ENCODE results near the gene NODAL.
A peak's percentile ranks its signal among the peaks of the same experiment; 100 is the strongest.

NODAL gene

DNA sequence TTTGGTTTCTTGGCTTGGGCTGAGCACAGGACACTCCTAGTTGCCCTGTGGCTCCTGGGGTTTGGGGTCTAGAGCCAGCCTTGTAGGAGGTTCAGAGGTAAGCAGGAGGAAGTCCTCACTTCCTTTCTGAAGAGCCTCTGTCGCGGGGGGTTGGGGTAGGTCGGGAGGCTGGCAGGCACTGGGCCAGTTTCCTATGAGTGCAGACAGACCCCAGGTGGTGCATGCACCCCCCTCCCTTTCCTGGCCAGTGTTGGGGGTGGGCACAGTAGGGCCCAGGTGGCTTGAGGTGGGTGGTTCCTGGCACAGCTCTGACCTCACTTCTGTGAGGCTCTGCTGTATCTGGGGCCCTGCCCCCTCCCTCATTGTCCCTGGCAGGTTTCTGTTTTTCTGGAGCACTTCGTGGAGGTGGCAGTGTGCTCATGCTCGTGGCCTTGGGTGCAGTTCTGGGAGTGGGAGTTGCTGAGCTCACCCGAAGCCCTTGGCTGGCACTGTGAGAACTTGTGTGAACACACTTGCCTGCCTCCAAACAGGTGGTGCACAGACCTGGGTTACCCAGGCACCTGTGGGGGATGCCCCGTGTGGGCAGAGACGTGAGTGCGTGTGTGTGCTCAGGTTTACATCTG is 38.9 kb upstream of the NODAL start:
- no peak overlapping the region for H3K4me3 ChIP-seq (ENCODE audit: insufficient read length, low read depth)
- H3K36me3 ChIP-seq (ENCODE audit: insufficient read depth, insufficient read length, low read length): peaks cover 8% of the 10 kb centered on the region
- peak overlapping the region; percentile 86 for H3K9ac ChIP-seq (ENCODE audit: insufficient read length, low read depth)
- H3K9me3 ChIP-seq (ENCODE audit: insufficient read depth, low read length): no peaks in the 10 kb centered on the region
- H3K27me3 ChIP-seq (ENCODE audit: insufficient read depth, insufficient read length): no peaks in the 10 kb centered on the region
- TF ChIP-seq SUZ12 (IDR thresholded peaks at IDR 0.05; ENCODE audit: extremely low read depth, insufficient read depth, insufficient read length) (no peak), ZNF274 (IDR thresholded peaks at IDR 0.05; ENCODE audit: low read depth, low read length) (no peak), YY1 (IDR thresholded peaks at IDR 0.05; ENCODE audit: insufficient read depth, insufficient read length) (no peak)
- DNase-seq (ENCODE audit: low read depth, low spot score): no peak
- peaks cover 9% of the 10 kb centered on the region for H3K4me1 ChIP-seq (ENCODE audit: insufficient read depth, insufficient read length)

DNA sequence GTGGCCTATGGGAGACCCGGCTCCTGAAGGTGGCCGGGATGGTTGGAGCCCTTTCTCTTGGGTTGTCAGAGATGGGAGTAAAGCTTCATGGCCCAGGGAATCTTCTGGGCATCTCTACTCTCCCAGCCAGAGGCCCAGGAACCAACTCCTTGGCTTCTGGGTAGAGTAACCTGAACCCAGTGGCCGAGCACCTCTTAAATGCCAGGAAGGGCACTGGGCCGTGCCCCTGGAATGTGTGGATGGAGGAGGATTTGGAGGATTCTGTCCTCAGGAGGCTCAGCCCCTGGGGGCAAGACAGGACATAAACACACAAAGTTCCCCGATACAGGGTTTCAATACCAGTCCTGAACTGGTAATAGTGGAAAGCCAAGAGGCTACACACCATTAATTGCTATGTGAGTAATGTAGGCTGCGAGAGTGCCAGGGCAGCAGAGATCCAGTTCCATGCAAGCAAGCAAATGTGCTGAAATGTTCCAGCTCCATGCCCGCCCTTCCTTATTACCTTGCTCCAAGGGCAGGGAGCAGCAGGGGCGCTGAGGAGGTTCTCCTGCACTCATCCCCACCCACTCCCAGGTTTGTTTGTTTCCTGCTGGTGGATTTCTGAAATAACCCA is 38.3 kb upstream of the NODAL start:
- Histone ChIP-seq H3K9me3 (ENCODE audit: insufficient read depth, low read length) (no peaks in the 10 kb centered on the region), H3K9ac (ENCODE audit: insufficient read length, low read depth) (peak overlapping the region; percentile 86), H3K36me3 (ENCODE audit: insufficient read depth, insufficient read length, low read length) (peaks cover 8% of the 10 kb centered on the region), H3K4me1 (ENCODE audit: insufficient read depth, insufficient read length) (peaks cover 9% of the 10 kb centered on the region), H3K27me3 (ENCODE audit: insufficient read depth, insufficient read length) (no peaks in the 10 kb centered on the region), H3K4me3 (ENCODE audit: insufficient read length, low read depth) (peak overlapping the region; percentile 72)
- no peak for TF ChIP-seq YY1 (IDR thresholded peaks at IDR 0.05; ENCODE audit: insufficient read depth, insufficient read length)
- TF ChIP-seq SUZ12 (IDR thresholded peaks at IDR 0.05; ENCODE audit: extremely low read depth, insufficient read depth, insufficient read length): no peak
- TF ChIP-seq ZNF274 (IDR thresholded peaks at IDR 0.05; ENCODE audit: low read depth, low read length): no peak
- DNase-seq (ENCODE audit: low read depth, low spot score): no peak

DNA sequence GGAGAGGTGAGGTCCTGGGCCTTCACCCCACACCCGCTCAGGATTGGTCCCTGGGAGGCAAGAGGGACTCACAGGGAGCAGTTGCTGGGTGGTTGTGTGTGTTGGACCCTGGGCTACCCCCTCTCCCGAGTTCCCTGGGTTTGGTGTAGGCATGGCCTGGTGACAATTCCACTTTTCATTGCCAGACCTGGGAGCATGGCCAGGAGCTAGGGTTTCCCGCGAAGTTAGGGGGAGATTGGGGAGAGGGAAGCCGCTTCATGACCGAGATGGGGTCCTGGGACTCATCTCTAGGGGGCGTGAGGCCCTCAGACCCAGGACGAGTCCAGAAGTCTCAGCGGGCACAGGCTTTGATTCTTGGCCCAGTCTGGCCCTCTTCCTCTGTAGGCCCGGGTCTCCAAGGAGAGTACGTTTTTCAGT is 37.7 kb upstream of the NODAL start:
- peaks cover 9% of the 10 kb centered on the region for H3K4me1 ChIP-seq (ENCODE audit: insufficient read depth, insufficient read length)
- no peaks in the 10 kb centered on the region for H3K9me3 ChIP-seq (ENCODE audit: insufficient read depth, low read length)
- peaks cover 8% of the 10 kb centered on the region for H3K36me3 ChIP-seq (ENCODE audit: insufficient read depth, insufficient read length, low read length)
- H3K4me3 ChIP-seq (ENCODE audit: insufficient read length, low read depth): peak overlapping the region; percentile 72
- DNase-seq (ENCODE audit: low read depth, low spot score): no peak
- no peak for TF ChIP-seq SUZ12 (IDR thresholded peaks at IDR 0.05; ENCODE audit: extremely low read depth, insufficient read depth, insufficient read length)
- TF ChIP-seq YY1 (IDR thresholded peaks at IDR 0.05; ENCODE audit: insufficient read depth, insufficient read length): no peak
- no peak for TF ChIP-seq ZNF274 (IDR thresholded peaks at IDR 0.05; ENCODE audit: low read depth, low read length)
- no peaks in the 10 kb centered on the region for H3K27me3 ChIP-seq (ENCODE audit: insufficient read depth, insufficient read length)
- peak overlapping the region; percentile 86 for H3K9ac ChIP-seq (ENCODE audit: insufficient read length, low read depth)

DNA sequence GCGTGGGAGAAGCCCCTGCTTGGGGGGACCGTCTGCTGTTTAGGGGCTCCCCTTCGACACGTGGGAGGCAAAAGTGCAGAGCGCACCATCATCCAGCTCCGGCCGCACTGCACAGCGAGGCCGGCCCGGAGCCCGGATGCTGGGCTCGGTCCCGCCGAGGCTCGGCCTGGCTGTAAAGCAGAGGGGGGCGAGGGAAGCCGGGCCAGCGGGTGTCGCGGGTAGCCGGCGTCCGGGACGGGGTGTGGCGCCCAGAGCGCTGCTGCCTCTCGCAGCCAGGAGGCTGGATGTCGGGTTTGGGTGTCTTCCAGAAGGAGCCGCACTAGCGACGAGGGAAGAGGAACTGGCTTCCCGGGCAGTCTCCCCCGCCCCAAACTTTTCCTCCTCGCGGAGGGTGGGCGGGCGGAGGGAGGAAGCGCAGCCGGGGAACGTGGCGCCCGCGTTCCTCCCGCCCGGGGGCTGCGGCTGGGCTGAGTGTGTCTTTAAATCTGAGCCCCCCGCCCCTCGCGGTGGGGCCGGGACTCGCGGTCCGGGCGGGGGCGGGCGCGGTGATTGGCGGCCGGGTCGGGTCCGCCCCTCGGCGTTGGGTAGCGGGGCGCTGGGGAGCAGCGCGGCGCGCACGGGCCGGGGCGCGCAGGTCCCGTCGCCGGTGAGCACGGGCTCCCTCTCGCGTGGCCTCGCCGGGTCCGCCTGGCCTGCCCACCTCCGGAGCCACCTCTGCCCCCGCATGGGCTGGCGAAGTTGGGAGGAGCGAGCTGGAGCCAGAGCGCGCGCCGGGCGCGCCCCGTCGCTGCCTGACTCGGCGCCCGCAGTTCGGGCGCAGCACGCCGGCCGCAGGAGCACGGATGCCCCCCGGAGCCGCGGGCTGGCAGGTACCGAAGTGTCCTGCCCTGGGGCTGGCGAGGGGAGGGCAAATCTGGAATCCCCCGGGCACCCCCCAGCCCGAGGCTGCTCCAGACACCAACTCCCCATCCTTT is 37.0 kb upstream of the NODAL start, which contains the start of gene PALD1:
Gene PALD1 (plus strand): TSS at position 577 of the 974 bp plus-strand sequence. CDS start 47,185 bp downstream, outside the sequence.
- no peaks in the 10 kb centered on the region for H3K27me3 ChIP-seq (ENCODE audit: insufficient read depth, insufficient read length)
- DNase-seq (ENCODE audit: low read depth, low spot score): no peak

DNA sequence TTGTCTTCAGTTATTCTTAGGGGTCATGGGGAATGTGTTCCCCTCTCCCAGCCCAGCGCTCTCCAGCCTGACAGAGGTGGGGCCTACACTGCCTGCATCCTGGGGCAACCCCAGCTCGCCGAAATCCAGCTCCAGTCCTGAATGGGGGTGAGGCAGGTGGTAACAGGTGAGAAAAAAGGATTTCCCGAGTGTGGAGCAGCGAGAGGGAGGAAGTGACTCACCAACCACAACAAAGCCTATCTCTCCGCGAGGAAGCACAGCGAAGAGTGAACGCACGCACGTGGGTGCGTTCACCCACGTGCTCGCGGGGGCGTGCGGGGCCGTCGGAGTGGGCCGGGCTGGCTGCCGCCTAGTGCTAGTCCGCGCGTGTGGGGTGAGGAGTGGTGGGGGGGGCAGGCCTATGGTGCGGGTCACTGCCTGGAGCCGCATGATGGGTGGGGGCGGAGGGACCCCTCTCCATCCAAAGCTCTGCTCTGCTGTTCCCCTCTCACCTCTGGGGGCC is 36.2 kb upstream of the NODAL start:
- Histone ChIP-seq H3K4me1 (ENCODE audit: insufficient read depth, insufficient read length) (peaks cover 9% of the 10 kb centered on the region), H3K27me3 (ENCODE audit: insufficient read depth, insufficient read length) (no peaks in the 10 kb centered on the region), H3K9ac (ENCODE audit: insufficient read length, low read depth) (peak overlapping the region; percentile 76), H3K9me3 (ENCODE audit: insufficient read depth, low read length) (no peaks in the 10 kb centered on the region), H3K36me3 (ENCODE audit: insufficient read depth, insufficient read length, low read length) (peaks cover 5% of the 10 kb centered on the region), H3K4me3 (ENCODE audit: insufficient read length, low read depth) (peak overlapping the region; percentile 72)
- no peak for DNase-seq (ENCODE audit: low read depth, low spot score)
- TF ChIP-seq YY1 (IDR thresholded peaks at IDR 0.05; ENCODE audit: insufficient read depth, insufficient read length) (no peak), SUZ12 (IDR thresholded peaks at IDR 0.05; ENCODE audit: extremely low read depth, insufficient read depth, insufficient read length) (no peak), ZNF274 (IDR thresholded peaks at IDR 0.05; ENCODE audit: low read depth, low read length) (no peak)

More for the DNA sequence above, 37.0 kb upstream of the NODAL start, which contains the start of gene PALD1:
- peaks cover 8% of the 10 kb centered on the region for H3K36me3 ChIP-seq (ENCODE audit: insufficient read depth, insufficient read length, low read length)
- no peaks in the 10 kb centered on the region for H3K9me3 ChIP-seq (ENCODE audit: insufficient read depth, low read length)
- peak within 1 kb of the TSS; percentile 72 for H3K4me3 ChIP-seq (ENCODE audit: insufficient read length, low read depth)
- TF ChIP-seq YY1 (IDR thresholded peaks at IDR 0.05; ENCODE audit: insufficient read depth, insufficient read length) (no peak), SUZ12 (IDR thresholded peaks at IDR 0.05; ENCODE audit: extremely low read depth, insufficient read depth, insufficient read length) (no peak), ZNF274 (IDR thresholded peaks at IDR 0.05; ENCODE audit: low read depth, low read length) (no peak)
- peaks cover 9% of the 10 kb centered on the region for H3K4me1 ChIP-seq (ENCODE audit: insufficient read depth, insufficient read length)
- H3K9ac ChIP-seq (ENCODE audit: insufficient read length, low read depth): peak within 1 kb of the TSS; percentile 86

DNA sequence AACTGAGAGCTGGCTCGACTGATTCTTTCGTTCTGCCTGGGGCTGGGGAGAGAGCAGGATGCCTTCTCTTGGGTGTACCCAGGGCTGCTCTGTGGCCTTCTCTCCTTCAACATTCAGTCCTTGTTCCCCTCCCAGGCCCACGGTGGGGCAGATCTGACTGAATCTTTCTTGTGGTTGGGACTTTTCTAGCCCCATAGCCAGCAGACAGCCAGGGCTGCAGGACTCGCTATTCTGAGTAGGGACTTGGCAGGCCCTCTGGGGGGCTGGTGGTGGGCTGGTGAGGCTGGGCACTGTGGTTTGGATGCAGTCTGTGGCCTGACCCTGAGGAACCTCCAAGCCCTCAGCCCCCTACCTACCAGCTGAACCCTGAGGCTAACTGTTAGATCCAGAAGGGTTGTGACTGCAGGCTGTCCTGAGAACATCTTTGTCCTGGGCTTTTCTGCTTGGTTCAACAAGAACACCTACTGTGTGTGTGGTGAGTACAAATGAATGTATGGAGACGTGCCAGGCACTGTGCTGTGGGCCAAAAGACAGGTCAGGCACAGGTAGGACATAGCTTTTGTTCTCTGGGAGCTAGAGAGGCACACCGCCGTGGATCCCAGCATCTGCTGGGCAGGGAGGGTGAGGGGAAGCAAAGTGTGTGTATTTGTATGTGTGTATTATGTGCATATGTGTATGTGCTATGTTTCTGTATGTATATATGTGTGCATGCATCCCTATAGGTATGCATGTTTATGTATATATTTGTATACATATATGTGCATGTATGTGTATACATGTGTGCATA is 35.0 kb upstream of the NODAL start:
- no peaks in the 10 kb centered on the region for H3K27me3 ChIP-seq (ENCODE audit: insufficient read depth, insufficient read length)
- H3K36me3 ChIP-seq (ENCODE audit: insufficient read depth, insufficient read length, low read length): peaks cover 5% of the 10 kb centered on the region
- no peak overlapping the region for H3K4me3 ChIP-seq (ENCODE audit: insufficient read length, low read depth)
- H3K9ac ChIP-seq (ENCODE audit: insufficient read length, low read depth): no peak overlapping the region
- H3K4me1 ChIP-seq (ENCODE audit: insufficient read depth, insufficient read length): peaks cover 9% of the 10 kb centered on the region
- no peak for DNase-seq (ENCODE audit: low read depth, low spot score)
- no peak for TF ChIP-seq ZNF274 (IDR thresholded peaks at IDR 0.05; ENCODE audit: low read depth, low read length)
- no peak for TF ChIP-seq YY1 (IDR thresholded peaks at IDR 0.05; ENCODE audit: insufficient read depth, insufficient read length)
- no peak for TF ChIP-seq SUZ12 (IDR thresholded peaks at IDR 0.05; ENCODE audit: extremely low read depth, insufficient read depth, insufficient read length)
- no peaks in the 10 kb centered on the region for H3K9me3 ChIP-seq (ENCODE audit: insufficient read depth, low read length)
